ENCODE results near the gene KCNJ8. TPM values are rescaled to one million over a fixed set of nuclear protein-coding genes. Genes with fewer than 3 reads are reported as not detected.
A peak's percentile ranks its signal among the peaks of the same experiment; 100 is the strongest.

The KCNJ8 gene
- total RNA-seq, 4 donors from 2014 or later = 3.0 to 22.1 (median 3.6) TPM

DNA sequence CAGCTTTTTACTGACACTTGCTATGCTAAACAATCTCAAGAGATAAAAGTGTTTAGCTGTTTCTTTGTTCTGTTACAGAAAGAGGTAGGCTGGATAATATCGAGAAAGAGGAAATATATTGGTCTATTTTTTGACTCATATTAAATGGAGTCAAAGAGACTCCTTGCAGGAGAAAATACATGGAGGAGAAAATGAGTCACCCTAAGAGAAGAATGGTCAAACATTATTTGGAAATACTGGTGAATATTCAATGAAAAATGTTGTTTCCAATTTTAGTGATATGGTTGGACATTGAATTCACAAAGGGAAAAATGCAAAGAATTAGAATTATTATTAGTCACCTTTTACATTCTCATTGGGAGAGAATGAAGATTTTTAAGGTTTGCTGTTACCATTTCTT, 3.2 kb downstream of the KCNJ8 start:
- in situ Hi-C loops (cut with MboI; ENCODE audit: low pct_ligation_motif_present in 1 of 4, low pct_unique_long_range_greater_than_20kb in 1 of 4, low sequenced_read_pairs in 3 of 4) (no loop called here), intact Hi-C loops (cut with DNase I; ENCODE audit: low total_unique reads) (loop anchor here (10.0 kb wide), 2 partner anchors 57 to 123 kb away; no protein-coding TSS in a partner anchor)
- Histone ChIP-seq H3K36me3 (no peaks in the 10 kb centered on the region), H3K4me3 (no peak overlapping the region), H3K27me3 (peaks cover 12% of the 10 kb centered on the region), H3K27ac (peak overlapping the region in 1 of 4 donors; percentile 10), H3K9me3 (no peaks in the 10 kb centered on the region), H3K4me1 (peaks cover 0 to 15% (median 2%) of the 10 kb centered on the region in 4 donors)
- no peak for TF ChIP-seq POLR2A (IDR thresholded peaks at IDR 0.05)
- TF ChIP-seq EP300 (IDR thresholded peaks at IDR 0.05; ENCODE audit: low read depth) = no peak
- no peak for TF ChIP-seq POLR2AphosphoS5 (IDR thresholded peaks at IDR 0.05)
- TF ChIP-seq, protein P1, sequence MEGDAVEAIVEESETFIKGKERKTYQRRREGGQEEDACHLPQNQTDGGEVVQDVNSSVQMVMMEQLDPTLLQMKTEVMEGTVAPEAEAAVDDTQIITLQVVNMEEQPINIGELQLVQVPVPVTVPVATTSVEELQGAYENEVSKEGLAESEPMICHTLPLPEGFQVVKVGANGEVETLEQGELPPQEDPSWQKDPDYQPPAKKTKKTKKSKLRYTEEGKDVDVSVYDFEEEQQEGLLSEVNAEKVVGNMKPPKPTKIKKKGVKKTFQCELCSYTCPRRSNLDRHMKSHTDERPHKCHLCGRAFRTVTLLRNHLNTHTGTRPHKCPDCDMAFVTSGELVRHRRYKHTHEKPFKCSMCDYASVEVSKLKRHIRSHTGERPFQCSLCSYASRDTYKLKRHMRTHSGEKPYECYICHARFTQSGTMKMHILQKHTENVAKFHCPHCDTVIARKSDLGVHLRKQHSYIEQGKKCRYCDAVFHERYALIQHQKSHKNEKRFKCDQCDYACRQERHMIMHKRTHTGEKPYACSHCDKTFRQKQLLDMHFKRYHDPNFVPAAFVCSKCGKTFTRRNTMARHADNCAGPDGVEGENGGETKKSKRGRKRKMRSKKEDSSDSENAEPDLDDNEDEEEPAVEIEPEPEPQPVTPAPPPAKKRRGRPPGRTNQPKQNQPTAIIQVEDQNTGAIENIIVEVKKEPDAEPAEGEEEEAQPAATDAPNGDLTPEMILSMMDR (IDR thresholded peaks at IDR 0.05) = no peak
- 44 to 61% methylated on average over 1 of the region's 1 CpG for WGBS, 2 donors (ENCODE audit: low coverage in 1 of 2)
- no peak for DNase-seq

DNA sequence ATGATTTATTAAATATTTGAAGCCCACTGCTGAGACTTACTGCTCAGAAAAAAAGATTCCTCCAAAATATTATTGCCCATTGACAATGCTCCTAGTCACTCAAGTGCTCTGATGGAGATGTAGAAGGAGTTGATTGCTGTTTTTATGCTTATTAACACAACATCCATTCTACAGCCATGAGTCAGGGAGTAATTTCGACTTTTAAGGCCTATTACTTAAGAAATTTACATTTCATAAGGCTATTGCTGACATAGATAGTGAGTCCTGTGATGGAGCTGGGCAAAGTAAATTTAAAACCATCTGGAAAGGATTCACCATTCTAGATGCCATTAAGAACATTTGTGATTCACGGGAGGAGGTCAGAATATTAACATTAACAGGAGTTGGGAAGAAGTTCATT, 5.2 kb downstream of the KCNJ8 start:
- Histone ChIP-seq H3K4me1 (peaks cover 0 to 6% (median 0%) of the 10 kb centered on the region in 4 donors), H3K27me3 (peaks cover 4% of the 10 kb centered on the region), H3K4me3 (no peak overlapping the region), H3K36me3 (no peaks in the 10 kb centered on the region), H3K27ac (no peak overlapping the region), H3K9me3 (no peaks in the 10 kb centered on the region)
- TF ChIP-seq POLR2AphosphoS5 (IDR thresholded peaks at IDR 0.05) (no peak), POLR2A (IDR thresholded peaks at IDR 0.05) (no peak), EP300 (IDR thresholded peaks at IDR 0.05; ENCODE audit: low read depth) (no peak)
- TF ChIP-seq, protein P1 (IDR thresholded peaks at IDR 0.05) = no peak
- intact Hi-C loops (cut with DNase I; ENCODE audit: low total_unique reads) (no loop called here), in situ Hi-C loops (cut with MboI; ENCODE audit: low pct_ligation_motif_present in 1 of 4, low pct_unique_long_range_greater_than_20kb in 1 of 4, low sequenced_read_pairs in 3 of 4) (no loop called here)
- DNase-seq = no peak
- WGBS, 2 donors (ENCODE audit: low coverage in 1 of 2) = 74 to 80% methylated on average over 1 to 2 of the region's 2 CpGs

DNA sequence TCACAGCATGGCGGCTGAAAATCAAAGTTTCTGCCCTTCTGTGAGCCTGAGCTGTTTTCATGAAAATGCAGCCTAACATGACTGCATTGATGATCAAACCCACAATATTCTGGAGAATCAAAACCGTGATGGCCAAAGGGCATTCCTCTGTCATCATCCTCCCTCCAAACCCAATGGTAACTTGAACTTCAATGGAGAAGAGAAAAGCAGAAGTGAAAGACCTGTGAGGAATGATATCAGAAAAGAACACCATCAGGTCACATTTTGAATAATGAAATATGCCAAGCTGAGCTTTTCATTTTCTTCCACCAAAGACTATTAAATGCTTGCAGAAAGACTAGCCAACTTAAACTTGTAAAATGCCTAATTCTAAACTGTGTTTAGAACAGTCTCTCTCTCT, 8.1 kb downstream of the KCNJ8 start:
- intact Hi-C loops (cut with DNase I; ENCODE audit: low total_unique reads) = no loop called here
- Histone ChIP-seq H3K4me3 (no peak overlapping the region), H3K27me3 (no peaks in the 10 kb centered on the region), H3K4me1 (no peaks in the 10 kb centered on the region), H3K9me3 (no peaks in the 10 kb centered on the region), H3K36me3 (no peaks in the 10 kb centered on the region), H3K27ac (no peak overlapping the region)
- no peak for TF ChIP-seq EP300 (IDR thresholded peaks at IDR 0.05; ENCODE audit: low read depth)
- no peak for TF ChIP-seq POLR2A (IDR thresholded peaks at IDR 0.05)
- TF ChIP-seq POLR2AphosphoS5 (IDR thresholded peaks at IDR 0.05) = no peak
- in situ Hi-C loops (cut with MboI; ENCODE audit: low pct_ligation_motif_present in 1 of 4, low pct_unique_long_range_greater_than_20kb in 1 of 4, low sequenced_read_pairs in 3 of 4) = no loop called here
- no peak for DNase-seq
- WGBS, 2 donors (ENCODE audit: low coverage in 1 of 2) = 60 to 90% methylated on average over 1 to 2 of the region's 2 CpGs

DNA sequence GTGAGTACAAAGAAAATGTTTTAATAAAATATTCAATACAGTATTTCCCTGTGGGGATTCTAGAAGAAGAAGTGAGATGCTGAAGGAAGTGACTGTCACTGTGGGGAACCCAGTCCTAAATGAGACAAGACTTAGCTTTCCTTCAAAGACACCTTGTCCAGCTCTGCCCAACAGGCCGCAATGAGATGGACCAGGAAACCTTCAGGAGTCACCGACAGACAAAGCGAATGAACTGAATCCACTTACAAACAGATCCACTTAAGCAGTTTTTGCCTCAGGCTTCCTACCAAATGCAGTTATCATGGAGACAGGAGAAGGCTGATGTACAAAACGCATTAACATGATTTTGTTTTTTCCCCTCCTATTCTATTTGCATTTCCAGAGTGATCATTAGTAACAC, 9.6 kb downstream of the KCNJ8 start:
- Histone ChIP-seq H3K4me1 (no peaks in the 10 kb centered on the region), H3K36me3 (no peaks in the 10 kb centered on the region), H3K9me3 (no peaks in the 10 kb centered on the region), H3K27me3 (no peaks in the 10 kb centered on the region), H3K27ac (no peak overlapping the region), H3K4me3 (no peak overlapping the region)
- WGBS, 2 donors (ENCODE audit: low coverage in 1 of 2) = 93 to 94% methylated on average over 3 to 4 of the region's 4 CpGs
- intact Hi-C loops (cut with DNase I; ENCODE audit: low total_unique reads) (no loop called here), in situ Hi-C loops (cut with MboI; ENCODE audit: low pct_ligation_motif_present in 1 of 4, low pct_unique_long_range_greater_than_20kb in 1 of 4, low sequenced_read_pairs in 3 of 4) (no loop called here)
- TF ChIP-seq POLR2A (IDR thresholded peaks at IDR 0.05) (no peak), EP300 (IDR thresholded peaks at IDR 0.05; ENCODE audit: low read depth) (no peak), POLR2AphosphoS5 (IDR thresholded peaks at IDR 0.05) (no peak)
- TF ChIP-seq, protein P1 (IDR thresholded peaks at IDR 0.05) = no peak
- DNase-seq = no peak

DNA sequence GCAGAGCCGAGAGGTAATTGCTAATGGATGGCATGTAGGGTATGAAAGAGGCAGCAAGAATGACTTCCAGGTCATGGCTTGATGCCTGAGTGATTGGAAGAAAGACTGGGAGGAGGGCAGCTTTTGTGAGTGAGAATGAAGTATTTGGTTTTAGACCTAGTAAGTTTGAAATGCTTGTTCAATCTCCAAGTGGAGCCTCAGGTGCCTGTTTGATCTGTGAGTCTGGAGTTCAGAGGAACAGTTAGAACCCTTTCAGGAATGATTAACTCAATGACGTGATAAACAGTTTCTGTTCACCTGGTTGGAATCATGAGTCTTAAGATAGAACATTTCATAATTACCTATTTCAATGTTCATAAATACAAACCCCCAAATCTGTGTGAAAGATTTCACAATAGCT, 10.4 kb downstream of the KCNJ8 start:
- no peak for TF ChIP-seq POLR2AphosphoS5 (IDR thresholded peaks at IDR 0.05)
- TF ChIP-seq EP300 (IDR thresholded peaks at IDR 0.05; ENCODE audit: low read depth) = no peak
- no peak for TF ChIP-seq POLR2A (IDR thresholded peaks at IDR 0.05)
- TF ChIP-seq, protein P1 (IDR thresholded peaks at IDR 0.05) = no peak
- Histone ChIP-seq H3K36me3 (no peaks in the 10 kb centered on the region), H3K27ac (no peak overlapping the region), H3K4me1 (no peaks in the 10 kb centered on the region), H3K27me3 (no peaks in the 10 kb centered on the region), H3K4me3 (no peak overlapping the region), H3K9me3 (no peaks in the 10 kb centered on the region)
- no peak for DNase-seq
- 56 to 88% methylated on average over 2 of the region's 2 CpGs for WGBS, 2 donors (ENCODE audit: low coverage in 1 of 2)
- in situ Hi-C loops (cut with MboI; ENCODE audit: low pct_ligation_motif_present in 1 of 4, low pct_unique_long_range_greater_than_20kb in 1 of 4, low sequenced_read_pairs in 3 of 4) (no loop called here), intact Hi-C loops (cut with DNase I; ENCODE audit: low total_unique reads) (no loop called here)

Data from transverse colon (tissue), 4 donors.